HL-60 (cell line): ENCODE measurements around the gene RIMS3.

Source experiments
- POLR2AphosphoS5 ChIP-seq: IDR thresholded peaks from 2 replicates; pipeline ENCODE4 v1.6.1; 2012; ENCODE audit warnings: low read depth
- TF ChIP-seq, protein P1 (sequence below): IDR thresholded peaks from 2 replicates; pipeline ENCODE4 v1.6.1; 2012; ENCODE audit warnings: low read depth; ENCODE audit not compliant: insufficient replicate concordance

DNA sequence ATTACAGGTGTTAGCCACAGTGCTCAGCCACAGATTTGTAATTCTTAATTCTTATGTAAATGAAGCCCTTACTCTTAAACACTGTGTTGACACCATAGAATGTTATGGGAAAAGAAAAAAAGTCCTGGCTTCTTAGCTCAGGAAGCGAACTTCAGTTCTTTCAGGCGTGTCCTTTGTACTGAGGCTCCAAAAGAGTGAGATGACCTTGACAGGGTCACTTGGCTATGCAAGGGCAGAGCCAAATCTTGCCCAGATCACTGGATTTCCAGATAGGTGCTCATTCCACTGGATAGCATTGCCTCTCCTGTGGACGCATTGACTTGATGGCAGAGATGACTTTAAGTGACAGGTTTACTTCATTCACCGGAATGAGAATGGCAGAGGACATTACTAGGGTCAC is 30.8 kb upstream of the RIMS3 start:
- TF ChIP-seq POLR2AphosphoS5 = no peak
- TF ChIP-seq, protein P1, sequence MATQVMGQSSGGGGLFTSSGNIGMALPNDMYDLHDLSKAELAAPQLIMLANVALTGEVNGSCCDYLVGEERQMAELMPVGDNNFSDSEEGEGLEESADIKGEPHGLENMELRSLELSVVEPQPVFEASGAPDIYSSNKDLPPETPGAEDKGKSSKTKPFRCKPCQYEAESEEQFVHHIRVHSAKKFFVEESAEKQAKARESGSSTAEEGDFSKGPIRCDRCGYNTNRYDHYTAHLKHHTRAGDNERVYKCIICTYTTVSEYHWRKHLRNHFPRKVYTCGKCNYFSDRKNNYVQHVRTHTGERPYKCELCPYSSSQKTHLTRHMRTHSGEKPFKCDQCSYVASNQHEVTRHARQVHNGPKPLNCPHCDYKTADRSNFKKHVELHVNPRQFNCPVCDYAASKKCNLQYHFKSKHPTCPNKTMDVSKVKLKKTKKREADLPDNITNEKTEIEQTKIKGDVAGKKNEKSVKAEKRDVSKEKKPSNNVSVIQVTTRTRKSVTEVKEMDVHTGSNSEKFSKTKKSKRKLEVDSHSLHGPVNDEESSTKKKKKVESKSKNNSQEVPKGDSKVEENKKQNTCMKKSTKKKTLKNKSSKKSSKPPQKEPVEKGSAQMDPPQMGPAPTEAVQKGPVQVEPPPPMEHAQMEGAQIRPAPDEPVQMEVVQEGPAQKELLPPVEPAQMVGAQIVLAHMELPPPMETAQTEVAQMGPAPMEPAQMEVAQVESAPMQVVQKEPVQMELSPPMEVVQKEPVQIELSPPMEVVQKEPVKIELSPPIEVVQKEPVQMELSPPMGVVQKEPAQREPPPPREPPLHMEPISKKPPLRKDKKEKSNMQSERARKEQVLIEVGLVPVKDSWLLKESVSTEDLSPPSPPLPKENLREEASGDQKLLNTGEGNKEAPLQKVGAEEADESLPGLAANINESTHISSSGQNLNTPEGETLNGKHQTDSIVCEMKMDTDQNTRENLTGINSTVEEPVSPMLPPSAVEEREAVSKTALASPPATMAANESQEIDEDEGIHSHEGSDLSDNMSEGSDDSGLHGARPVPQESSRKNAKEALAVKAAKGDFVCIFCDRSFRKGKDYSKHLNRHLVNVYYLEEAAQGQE = no peak
